ENCODE results near the gene CFAP58. TPM values are rescaled to one million over a fixed set of nuclear protein-coding genes. Genes with fewer than 3 reads are reported as not detected.

Gene CFAP58
- total and polyA plus RNA-seq, 5 donors from 2014 or later = 0.51 TPM; not detected in 4

DNA sequence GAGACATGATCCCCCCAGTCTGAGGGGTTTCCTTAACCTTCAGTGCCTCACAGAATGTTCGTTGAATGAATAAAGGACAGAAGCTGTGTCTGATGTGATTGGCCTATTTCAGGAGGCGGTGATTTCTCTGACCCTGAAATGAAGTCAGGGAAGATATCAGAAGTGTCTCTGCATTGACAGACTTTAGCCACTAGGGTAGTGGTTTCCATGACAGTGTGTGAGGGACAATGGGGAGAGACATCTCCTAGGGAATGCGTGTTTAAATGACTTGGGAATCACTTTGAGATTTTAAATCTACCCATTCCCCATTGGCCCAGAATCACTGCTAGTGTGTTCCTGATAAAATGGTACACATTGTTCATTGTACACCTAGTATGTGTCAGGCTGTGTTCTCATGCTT, 132.0 kb downstream of the CFAP58 start:
- no peaks in the 10 kb centered on the region for H3K36me3 Mint-ChIP-seq
- no peak overlapping the region for H3K27ac ChIP-seq (ENCODE audit: insufficient read depth, low read length, poor library complexity, severe bottlenecking)
- peaks cover 23% of the 10 kb centered on the region for H3K27me3 Mint-ChIP-seq
- peaks cover 0 to under 1% (median 0%) of the 10 kb centered on the region in 7 donors for H3K9me3 Mint-ChIP-seq
- no peak for ATAC-seq (ENCODE audit: low read depth in 2 of 2)
- H3K27ac Mint-ChIP-seq = no peak overlapping the region
- H3K4me1 ChIP-seq (ENCODE audit: control insufficient read depth, insufficient read depth, low read length, poor library complexity, severe bottlenecking) = no peaks in the 10 kb centered on the region
- no peak overlapping the region for H3K4me3 ChIP-seq (ENCODE audit: low read depth, low read length)
- H3K27me3 ChIP-seq (ENCODE audit: control insufficient read depth, insufficient read depth, low read length) = peaks cover 2% of the 10 kb centered on the region
- H3K9me3 ChIP-seq (ENCODE audit: control insufficient read depth in 2 of 2, low read length in 2 of 2) = peaks cover 0 to 2% of the 10 kb centered on the region in 2 experiments
- H3K4me1 Mint-ChIP-seq = no peaks in the 10 kb centered on the region
- no peak overlapping the region for H3K4me3 Mint-ChIP-seq
- no peak for DNase-seq
- H3K36me3 ChIP-seq (ENCODE audit: control insufficient read depth, insufficient read depth, low read length) = no peaks in the 10 kb centered on the region

DNA sequence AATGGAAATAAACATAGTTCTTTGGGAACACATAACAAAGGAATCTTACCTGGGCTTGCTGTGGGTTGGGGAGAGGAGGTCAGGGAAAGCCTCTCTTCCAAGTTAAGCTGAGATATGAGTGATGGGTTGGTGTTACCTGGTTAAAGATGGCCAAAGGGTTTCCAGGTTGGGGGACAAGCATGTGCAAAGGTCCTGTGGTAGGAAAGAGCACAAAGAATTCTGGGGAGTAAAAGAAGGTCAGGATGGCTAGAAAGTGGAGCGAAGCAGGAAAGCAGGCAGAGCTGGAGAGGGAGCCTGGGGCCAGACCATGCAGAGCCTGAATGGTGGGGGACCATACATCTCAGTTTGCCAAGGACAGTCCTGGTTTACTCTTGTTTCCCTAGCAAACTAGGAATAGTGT, 133.2 kb downstream of the CFAP58 start:
- peaks cover 23% of the 10 kb centered on the region for H3K27me3 Mint-ChIP-seq
- no peak overlapping the region for H3K4me3 Mint-ChIP-seq
- ATAC-seq (ENCODE audit: low read depth in 2 of 2) (no peak), DNase-seq (no peak)
- no peak overlapping the region for H3K27ac ChIP-seq (ENCODE audit: insufficient read depth, low read length, poor library complexity, severe bottlenecking)
- H3K4me1 Mint-ChIP-seq = no peaks in the 10 kb centered on the region
- no peaks in the 10 kb centered on the region for H3K36me3 ChIP-seq (ENCODE audit: control insufficient read depth, insufficient read depth, low read length)
- H3K27me3 ChIP-seq (ENCODE audit: control insufficient read depth, insufficient read depth, low read length) = peaks cover 2% of the 10 kb centered on the region
- peaks cover 0 to 2% of the 10 kb centered on the region in 2 experiments for H3K9me3 ChIP-seq (ENCODE audit: control insufficient read depth in 2 of 2, low read length in 2 of 2)
- no peak overlapping the region for H3K4me3 ChIP-seq (ENCODE audit: low read depth, low read length)
- no peak overlapping the region for H3K27ac Mint-ChIP-seq
- H3K4me1 ChIP-seq (ENCODE audit: control insufficient read depth, insufficient read depth, low read length, poor library complexity, severe bottlenecking) = no peaks in the 10 kb centered on the region
- H3K9me3 Mint-ChIP-seq = peaks cover 0 to 1% (median 0%) of the 10 kb centered on the region in 7 donors
- no peaks in the 10 kb centered on the region for H3K36me3 Mint-ChIP-seq

DNA sequence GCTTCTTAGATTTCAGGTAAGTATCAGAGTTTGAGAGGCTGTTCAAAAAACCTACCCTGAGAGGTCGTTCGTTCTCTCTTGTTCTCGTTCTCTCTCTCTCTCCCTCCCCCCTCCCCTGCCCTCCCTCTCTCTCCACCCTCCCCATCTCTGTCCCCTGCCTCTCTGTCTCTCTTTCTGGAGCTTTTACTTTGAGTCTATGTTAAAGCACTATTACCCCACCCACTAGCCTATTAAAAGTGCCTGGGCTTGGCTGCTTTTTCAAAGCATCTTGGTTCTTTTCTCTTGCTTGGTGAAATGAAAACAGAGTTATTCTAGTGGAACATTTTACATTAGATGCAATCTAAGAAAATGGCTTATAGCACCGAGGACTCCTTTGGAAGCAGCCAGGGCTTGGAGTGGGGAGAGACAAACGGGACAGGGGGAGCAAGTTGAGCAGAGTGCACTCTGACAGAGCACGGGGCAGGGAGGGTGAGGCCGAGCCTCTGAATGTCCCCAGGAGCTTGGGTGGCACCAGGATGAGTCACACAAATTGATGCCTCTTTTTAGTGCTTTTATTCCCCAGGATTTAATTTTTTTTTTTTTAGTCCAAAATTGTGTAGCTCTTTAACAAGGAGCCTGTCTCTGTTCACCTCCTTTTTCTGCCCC, 134.3 kb downstream of the CFAP58 start:
- Histone ChIP-seq H3K27ac (ENCODE audit: insufficient read depth, low read length, poor library complexity, severe bottlenecking) (no peak overlapping the region), H3K36me3 (ENCODE audit: control insufficient read depth, insufficient read depth, low read length) (no peaks in the 10 kb centered on the region), H3K9me3 (ENCODE audit: control insufficient read depth in 2 of 2, low read length in 2 of 2) (peaks cover 0 to 2% of the 10 kb centered on the region in 2 experiments), H3K4me1 (ENCODE audit: control insufficient read depth, insufficient read depth, low read length, poor library complexity, severe bottlenecking) (no peaks in the 10 kb centered on the region), H3K27me3 (ENCODE audit: control insufficient read depth, insufficient read depth, low read length) (peaks cover 2% of the 10 kb centered on the region), H3K4me3 (ENCODE audit: low read depth, low read length) (no peak overlapping the region)
- no peak for DNase-seq
- Mint-ChIP-seq H3K4me3 (no peak overlapping the region), H3K36me3 (no peaks in the 10 kb centered on the region), H3K9me3 (peaks cover 0 to 1% (median 0%) of the 10 kb centered on the region in 7 donors), H3K4me1 (no peaks in the 10 kb centered on the region), H3K27ac (no peak overlapping the region), H3K27me3 (peaks cover 26% of the 10 kb centered on the region)
- ATAC-seq (ENCODE audit: low read depth in 2 of 2) = no peak

DNA sequence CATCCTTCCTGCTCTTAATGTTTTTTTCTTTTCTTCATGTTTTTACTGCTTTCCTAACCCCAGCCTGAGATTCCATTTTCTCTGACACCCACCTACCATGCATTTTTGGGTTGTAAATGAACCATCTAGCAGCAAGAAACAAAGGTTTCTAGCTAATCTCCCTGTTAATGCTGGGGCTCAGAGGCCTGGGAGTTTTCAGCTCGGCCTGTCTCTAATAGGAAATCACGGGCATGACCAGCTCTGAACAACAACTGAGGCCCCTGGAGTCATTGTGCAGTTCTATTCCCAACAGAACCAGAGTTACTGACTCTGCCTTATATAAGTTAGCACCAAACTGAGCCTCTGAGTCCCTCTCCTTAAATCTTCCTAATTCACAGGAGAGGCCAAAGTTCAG, 134.8 kb downstream of the CFAP58 start:
- no peak for DNase-seq
- Mint-ChIP-seq H3K27ac (no peak overlapping the region), H3K4me1 (no peaks in the 10 kb centered on the region), H3K36me3 (no peaks in the 10 kb centered on the region), H3K4me3 (no peak overlapping the region), H3K9me3 (peaks cover 0 to 1% (median 0%) of the 10 kb centered on the region in 7 donors), H3K27me3 (peaks cover 25% of the 10 kb centered on the region)
- H3K4me1 ChIP-seq (ENCODE audit: control insufficient read depth, insufficient read depth, low read length, poor library complexity, severe bottlenecking) = no peaks in the 10 kb centered on the region
- no peaks in the 10 kb centered on the region for H3K36me3 ChIP-seq (ENCODE audit: control insufficient read depth, insufficient read depth, low read length)
- H3K27me3 ChIP-seq (ENCODE audit: control insufficient read depth, insufficient read depth, low read length) = peaks cover 2% of the 10 kb centered on the region
- no peak for ATAC-seq (ENCODE audit: low read depth in 2 of 2)
- H3K4me3 ChIP-seq (ENCODE audit: low read depth, low read length) = no peak overlapping the region
- peaks cover 0 to 2% of the 10 kb centered on the region in 2 experiments for H3K9me3 ChIP-seq (ENCODE audit: control insufficient read depth in 2 of 2, low read length in 2 of 2)
- H3K27ac ChIP-seq (ENCODE audit: insufficient read depth, low read length, poor library complexity, severe bottlenecking) = no peak overlapping the region

DNA sequence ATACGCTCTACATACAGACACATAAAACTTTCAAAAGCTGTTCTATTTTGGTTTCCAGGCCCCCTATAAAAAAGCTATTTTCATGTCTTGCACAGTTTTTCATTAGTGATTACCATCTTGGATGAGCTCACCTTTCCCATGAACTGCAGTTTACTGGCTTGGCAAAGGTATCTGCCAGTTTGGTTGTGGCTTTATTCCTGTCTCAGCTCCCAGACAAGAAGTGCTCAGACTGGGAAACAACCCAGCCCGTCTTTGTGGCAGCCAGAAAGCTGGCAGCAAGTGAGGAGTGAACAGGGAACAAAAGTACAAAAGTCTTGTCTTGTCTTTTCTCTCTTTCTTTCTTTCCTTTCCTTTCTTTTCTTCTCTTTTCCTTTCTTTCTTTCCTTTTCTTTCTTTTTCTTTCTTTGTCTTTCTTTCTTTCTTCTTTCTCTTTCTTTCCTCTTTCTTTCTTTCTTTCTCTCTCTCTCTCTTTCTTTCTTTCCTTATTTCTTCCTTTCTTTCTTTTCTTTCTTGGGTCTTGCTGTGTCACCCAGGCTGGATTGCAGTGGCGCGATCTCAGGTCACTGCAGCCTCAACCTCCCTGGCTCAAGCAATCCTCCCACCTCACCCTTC, 138.8 kb downstream of the CFAP58 start:
- Mint-ChIP-seq H3K36me3 (no peaks in the 10 kb centered on the region), H3K4me1 (no peaks in the 10 kb centered on the region), H3K27ac (no peak overlapping the region), H3K4me3 (no peak overlapping the region), H3K9me3 (peaks cover 0 to 3% (median 0%) of the 10 kb centered on the region in 7 donors), H3K27me3 (peaks cover 11% of the 10 kb centered on the region)
- Histone ChIP-seq H3K9me3 (ENCODE audit: control insufficient read depth in 2 of 2, low read length in 2 of 2) (no peaks in the 10 kb centered on the region), H3K4me3 (ENCODE audit: low read depth, low read length) (no peak overlapping the region), H3K27me3 (ENCODE audit: control insufficient read depth, insufficient read depth, low read length) (no peaks in the 10 kb centered on the region), H3K27ac (ENCODE audit: insufficient read depth, low read length, poor library complexity, severe bottlenecking) (no peak overlapping the region), H3K4me1 (ENCODE audit: control insufficient read depth, insufficient read depth, low read length, poor library complexity, severe bottlenecking) (no peaks in the 10 kb centered on the region), H3K36me3 (ENCODE audit: control insufficient read depth, insufficient read depth, low read length) (no peaks in the 10 kb centered on the region)
- no peak for DNase-seq
- ATAC-seq (ENCODE audit: low read depth in 2 of 2) = no peak

DNA sequence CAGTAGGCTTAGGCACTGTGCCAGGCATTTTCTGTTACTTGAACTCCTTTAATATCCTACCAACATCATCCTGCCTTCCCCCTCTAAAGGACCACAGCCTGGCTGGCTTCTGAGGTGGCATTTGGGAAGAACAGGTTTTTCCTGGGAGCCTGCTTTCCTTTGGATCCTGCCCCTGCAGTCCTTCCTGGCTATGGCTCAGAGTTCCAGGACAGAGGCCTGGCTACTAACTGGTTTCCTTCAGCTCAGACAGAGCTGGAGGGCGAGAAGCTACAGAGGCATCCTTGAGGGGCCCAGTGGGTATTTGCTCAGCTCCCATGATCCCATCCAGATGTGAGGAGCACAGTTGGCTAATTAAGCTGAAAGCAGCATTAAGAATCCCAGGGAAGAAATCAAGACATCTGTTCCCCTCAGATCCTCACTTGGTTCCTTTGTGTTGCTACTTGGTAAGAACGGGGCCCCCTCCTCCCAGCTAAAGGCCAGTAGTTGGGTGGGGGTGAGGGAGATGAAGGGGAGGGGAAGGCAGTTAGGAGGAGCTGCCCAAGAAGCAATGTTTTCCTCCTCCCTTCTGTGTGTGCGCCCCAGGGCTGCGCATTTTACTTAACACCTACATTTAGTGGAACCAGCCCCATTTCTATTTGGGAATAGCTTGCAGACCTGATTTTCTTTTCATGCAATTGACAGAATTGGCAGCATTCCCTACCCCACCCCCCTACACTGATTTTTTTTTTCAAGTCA, 144.9 kb downstream of the CFAP58 start:
- no peak for ATAC-seq (ENCODE audit: low read depth in 2 of 2)
- H3K4me3 ChIP-seq (ENCODE audit: low read depth, low read length) = no peak overlapping the region
- H3K4me1 ChIP-seq (ENCODE audit: control insufficient read depth, insufficient read depth, low read length, poor library complexity, severe bottlenecking) = no peaks in the 10 kb centered on the region
- Mint-ChIP-seq H3K4me3 (no peak overlapping the region), H3K27me3 (peaks cover 9% of the 10 kb centered on the region), H3K9me3 (peaks cover 0 to 3% (median 0%) of the 10 kb centered on the region in 7 donors), H3K4me1 (peaks cover 0 to 2% (median 0%) of the 10 kb centered on the region in 4 donors), H3K36me3 (no peaks in the 10 kb centered on the region), H3K27ac (no peak overlapping the region)
- no peak overlapping the region for H3K27ac ChIP-seq (ENCODE audit: insufficient read depth, low read length, poor library complexity, severe bottlenecking)
- no peak for DNase-seq
- no peaks in the 10 kb centered on the region for H3K9me3 ChIP-seq (ENCODE audit: control insufficient read depth in 2 of 2, low read length in 2 of 2)
- H3K27me3 ChIP-seq (ENCODE audit: control insufficient read depth, insufficient read depth, low read length) = peaks cover 5% of the 10 kb centered on the region
- no peaks in the 10 kb centered on the region for H3K36me3 ChIP-seq (ENCODE audit: control insufficient read depth, insufficient read depth, low read length)

DNA sequence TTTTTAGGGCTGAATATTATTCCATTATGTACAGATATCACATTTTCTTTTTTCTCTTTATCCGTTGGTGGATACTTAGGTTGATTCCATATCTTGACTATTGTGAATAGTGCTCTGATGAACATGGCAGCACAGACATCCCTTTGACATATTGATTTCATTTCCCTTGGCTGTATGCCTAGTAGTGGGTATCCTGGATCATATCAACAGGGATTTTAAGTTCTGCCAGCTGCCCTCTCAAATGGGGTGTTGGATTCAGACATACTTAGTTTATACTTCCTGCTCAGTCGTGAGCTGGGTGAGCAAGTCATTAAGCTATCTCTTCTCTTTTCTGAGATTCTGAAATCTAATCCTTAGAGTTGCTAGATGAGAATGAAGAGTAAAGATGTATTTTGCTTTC, 147.8 kb downstream of the CFAP58 start:
- peaks cover 4% of the 10 kb centered on the region for H3K27me3 Mint-ChIP-seq
- ATAC-seq (ENCODE audit: low read depth in 2 of 2) = no peak
- peaks cover 0 to 2% (median 0%) of the 10 kb centered on the region in 4 donors for H3K4me1 Mint-ChIP-seq
- Histone ChIP-seq H3K36me3 (ENCODE audit: control insufficient read depth, insufficient read depth, low read length) (no peaks in the 10 kb centered on the region), H3K27me3 (ENCODE audit: control insufficient read depth, insufficient read depth, low read length) (peaks cover 7% of the 10 kb centered on the region), H3K9me3 (ENCODE audit: control insufficient read depth in 2 of 2, low read length in 2 of 2) (no peaks in the 10 kb centered on the region), H3K4me3 (ENCODE audit: low read depth, low read length) (no peak overlapping the region), H3K4me1 (ENCODE audit: control insufficient read depth, insufficient read depth, low read length, poor library complexity, severe bottlenecking) (no peaks in the 10 kb centered on the region), H3K27ac (ENCODE audit: insufficient read depth, low read length, poor library complexity, severe bottlenecking) (no peak overlapping the region)
- no peaks in the 10 kb centered on the region for H3K9me3 Mint-ChIP-seq
- no peak overlapping the region for H3K27ac Mint-ChIP-seq
- no peak overlapping the region for H3K4me3 Mint-ChIP-seq
- no peak for DNase-seq
- H3K36me3 Mint-ChIP-seq = no peaks in the 10 kb centered on the region

Measured in CD4-positive, CD25-positive, alpha-beta regulatory T cell (primary cell).